CD4-positive, alpha-beta T cell treated with Interleukin-4 for 4 hours (primary cell): Measurements from ENCODE around the gene ENTPD2.

Experiments
- DNase-seq: peaks from one replicate; pipeline ENCODE4 v3.0.0-alpha.2; 2020

The ENTPD2 gene

DNA sequence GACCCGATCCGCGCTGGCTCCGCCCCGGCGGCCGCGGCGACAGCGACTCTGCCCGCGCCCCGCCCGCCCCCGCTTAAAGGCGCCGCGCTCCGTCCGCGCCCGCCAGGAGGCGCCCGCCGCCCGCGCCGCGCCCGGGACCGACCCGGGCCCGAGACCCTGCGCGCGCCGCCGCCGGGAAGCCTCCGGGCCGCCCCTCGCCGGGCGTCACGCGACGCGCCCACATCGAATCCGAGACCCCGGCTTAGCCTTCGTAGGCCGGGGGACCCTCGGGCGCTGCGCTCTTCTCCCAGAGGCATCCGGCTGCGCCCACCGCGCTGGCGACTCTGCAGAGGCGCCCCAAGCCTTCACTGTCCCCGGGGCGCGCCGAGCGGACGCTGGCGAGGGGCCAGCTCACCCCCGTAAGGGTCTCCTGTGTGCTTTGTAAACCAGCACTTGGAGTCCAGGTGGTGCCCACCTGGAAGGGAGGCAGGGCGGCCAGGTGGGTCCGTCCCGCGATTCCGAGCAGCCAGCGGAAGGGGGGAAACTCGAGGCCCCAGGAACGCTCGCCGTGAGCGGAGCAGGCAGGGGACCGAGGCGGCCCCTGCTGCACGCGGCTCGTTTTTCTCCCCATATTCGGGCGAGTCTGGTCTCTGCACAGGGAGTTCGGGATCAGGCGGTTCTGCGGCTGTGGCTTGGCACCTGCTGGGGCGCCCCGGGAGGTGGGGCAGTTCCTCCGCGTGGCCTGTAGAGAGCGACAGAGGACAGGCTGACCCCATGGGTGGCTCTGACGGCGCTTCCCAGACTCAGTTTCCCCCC, 25.4 kb downstream of the ENTPD2 start:
- peak; percentile 55 for DNase-seq

DNA sequence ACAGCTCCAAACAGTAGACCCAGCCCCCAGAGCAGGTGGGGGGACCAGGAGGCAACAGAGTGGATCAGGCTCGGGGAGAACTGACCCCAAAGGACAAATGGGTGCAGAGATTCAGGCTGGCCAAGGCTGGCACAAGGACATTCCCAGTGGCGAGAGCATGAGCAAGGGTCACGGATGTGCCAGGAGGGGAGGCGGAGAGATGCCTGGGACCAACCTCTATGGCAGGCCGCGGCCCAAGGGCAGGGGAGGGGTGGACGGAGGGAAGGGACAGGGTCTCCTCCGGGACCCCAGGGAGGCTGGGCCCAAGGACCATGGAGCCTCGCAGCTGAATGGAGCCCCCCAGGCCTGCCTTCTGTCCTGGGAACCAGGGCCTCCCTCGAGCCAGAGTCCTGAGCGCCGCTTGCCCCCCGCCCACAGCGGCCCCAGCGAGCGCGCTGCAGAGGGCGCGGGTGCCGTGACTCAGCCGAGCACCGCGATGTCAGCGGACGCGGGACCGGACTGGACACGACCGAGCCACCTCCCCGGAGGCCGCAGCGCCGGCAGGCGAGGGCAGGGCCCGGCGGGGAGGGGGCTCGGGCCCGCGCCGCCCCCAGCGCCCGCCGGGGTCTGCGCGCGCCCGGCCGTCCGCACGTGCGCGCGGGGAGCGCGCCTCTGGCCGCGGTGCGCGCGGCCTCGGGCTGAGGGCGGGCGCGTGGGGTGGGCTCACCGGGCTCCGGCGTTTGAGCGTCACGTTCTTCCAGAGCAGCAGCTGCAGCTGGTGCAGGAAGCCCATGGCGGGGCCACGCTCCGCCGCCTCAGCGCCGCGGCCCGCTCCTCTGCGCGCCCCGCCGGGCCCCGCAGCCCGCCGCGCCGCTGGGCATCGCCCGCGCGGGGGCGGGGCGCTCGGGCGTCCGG, 26.2 kb downstream of the ENTPD2 start, which contains the start of gene ABCA2:
Gene ABCA2 (minus strand): TSS at position 869 of the 894 bp plus-strand sequence. CDS start 97 bp downstream, at position 772.
- DNase-seq: no peak

DNA sequence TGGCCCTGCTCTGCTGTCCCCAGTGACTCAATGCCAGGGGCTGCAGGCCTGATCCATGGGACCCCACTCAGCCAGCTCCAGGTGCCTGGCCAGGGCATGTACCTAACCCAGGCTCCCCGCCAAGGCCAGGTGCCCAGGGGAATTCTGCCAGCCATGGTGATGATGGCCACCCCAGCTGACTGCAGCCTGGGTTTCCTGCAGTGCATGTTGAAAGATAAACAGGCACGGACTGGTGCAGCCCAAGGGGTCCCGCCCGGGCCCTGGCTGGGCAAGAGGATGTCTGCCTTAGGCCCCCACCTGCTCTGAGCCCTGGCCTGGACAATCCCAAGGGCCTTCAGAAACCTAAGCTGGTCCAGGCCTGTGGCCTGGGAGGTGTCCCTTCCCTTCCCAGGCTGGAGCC, 27.0 kb downstream of the ENTPD2 start:
- DNase-seq: no peak

DNA sequence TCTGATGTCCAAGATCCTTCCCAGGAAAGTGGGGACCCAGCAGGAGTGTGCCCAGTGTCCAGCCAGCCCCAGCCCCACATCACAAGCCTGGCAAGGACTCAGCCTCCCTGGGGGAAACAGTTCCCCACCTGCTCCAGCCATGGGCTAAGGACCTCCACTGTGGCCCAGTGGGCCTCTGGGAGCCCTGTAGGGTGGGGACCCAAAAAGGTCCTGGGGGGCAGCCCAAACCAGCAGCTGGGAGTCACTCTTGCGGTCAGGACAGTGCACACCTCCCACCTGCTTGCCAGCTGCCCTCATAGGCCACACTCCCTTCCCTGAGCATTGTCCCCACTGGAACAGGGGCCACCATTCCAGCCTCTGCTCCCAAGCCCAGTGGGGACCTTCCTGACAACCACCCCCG, 27.5 kb downstream of the ENTPD2 start:
- no peak for DNase-seq

DNA sequence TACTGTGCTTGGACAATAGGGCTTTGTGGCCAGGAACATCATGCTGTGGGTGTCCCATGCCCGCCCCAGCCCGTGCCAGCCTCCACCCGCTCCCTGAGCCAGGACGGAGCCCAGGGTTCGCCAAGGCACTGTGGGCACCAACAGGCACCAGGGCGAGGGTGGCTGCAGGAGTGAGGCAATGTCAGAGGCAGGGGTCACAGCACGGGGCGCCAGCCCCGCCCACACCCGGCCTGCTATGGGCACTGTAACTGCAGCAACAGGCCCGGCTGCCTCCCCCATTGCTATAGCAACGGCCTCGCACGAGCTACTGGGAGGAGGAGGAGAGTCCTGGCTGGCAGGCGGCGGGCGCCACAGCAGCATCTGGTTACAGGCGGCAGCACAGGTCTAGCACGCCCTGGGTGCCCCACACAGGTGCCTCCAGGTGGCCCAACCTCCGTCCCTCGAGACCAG, 28.3 kb downstream of the ENTPD2 start:
- DNase-seq: no peak

DNA sequence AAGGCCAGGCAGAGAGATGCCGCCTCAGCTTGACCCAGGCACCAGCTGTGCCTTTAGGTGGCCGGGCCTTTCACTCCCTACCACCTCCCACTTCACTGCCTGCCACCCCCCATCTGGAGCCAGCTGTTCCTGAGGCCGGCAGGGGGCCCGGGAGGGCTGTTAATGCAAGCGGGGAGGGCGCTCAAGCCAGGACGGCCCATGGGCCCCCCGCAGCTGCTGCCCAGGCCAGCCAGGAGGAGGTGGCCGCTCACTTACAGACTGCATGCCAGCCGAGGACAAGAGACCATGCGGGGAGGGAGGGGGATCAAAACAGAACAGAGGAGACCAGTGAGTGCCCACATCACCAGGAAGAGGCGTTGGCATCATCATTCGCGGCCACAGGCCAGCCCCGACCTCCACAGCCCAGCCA, 30.3 kb downstream of the ENTPD2 start:
- no peak for DNase-seq

GRCh38 chr9:137023157-137023556, 30.7 kb downstream of the ENTPD2 start:
- no peak for DNase-seq

- DNase-seq: no peak
Observed at GRCh38 chr9:137022662-137023008, 31.2 kb downstream of the ENTPD2 start.

GRCh38 chr9:137021979-137022661, 31.7 kb downstream of the ENTPD2 start:
- peak; percentile 67 for DNase-seq

GRCh38 chr9:137021568-137021978, 32.3 kb downstream of the ENTPD2 start:
- DNase-seq: no peak

- DNase-seq: no peak
Observed at GRCh38 chr9:137020771-137021567, 32.9 kb downstream of the ENTPD2 start.

GRCh38 chr9:137019891-137020683, 33.8 kb downstream of the ENTPD2 start:
- DNase-seq: no peak

DNA sequence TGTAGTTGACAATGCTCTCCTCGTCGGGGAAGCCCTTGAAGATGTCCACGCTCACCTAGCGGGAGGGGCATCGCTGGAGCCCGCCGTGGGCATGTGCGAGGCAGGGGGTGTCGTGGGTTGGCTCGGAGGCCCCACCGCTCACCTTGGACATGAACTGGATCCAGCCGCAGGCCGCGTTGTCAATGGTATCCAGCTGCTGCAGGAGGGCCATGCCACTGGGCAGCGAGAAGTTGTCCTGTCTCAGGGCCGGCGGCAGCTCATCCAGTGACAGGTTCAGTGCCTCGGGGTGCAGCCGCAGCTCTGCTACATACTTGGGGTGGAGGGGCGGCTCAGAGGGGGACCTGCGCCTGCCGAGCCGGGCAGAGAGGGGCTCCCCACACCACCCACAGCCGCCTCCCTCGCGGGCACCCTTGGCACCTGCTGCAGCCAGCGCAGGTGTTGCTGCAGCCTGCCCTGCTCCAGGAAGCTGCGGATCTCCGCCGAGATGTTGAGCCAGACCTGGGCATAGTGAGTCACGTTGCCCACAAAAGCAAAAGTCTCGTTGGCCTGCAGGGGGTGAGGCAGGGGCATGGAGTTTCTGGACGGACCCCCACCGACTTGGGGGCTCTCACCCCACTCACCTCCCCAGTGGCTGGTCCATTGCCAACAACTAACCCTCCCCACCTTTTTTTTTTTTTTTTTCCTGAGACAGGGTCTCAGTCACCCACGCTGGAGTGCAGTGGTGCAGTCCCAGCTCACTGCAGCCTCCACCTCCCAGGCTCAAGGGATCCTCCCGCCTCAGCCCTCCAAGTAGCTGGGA, 34.9 kb downstream of the ENTPD2 start:
- DNase-seq: no peak

DNA sequence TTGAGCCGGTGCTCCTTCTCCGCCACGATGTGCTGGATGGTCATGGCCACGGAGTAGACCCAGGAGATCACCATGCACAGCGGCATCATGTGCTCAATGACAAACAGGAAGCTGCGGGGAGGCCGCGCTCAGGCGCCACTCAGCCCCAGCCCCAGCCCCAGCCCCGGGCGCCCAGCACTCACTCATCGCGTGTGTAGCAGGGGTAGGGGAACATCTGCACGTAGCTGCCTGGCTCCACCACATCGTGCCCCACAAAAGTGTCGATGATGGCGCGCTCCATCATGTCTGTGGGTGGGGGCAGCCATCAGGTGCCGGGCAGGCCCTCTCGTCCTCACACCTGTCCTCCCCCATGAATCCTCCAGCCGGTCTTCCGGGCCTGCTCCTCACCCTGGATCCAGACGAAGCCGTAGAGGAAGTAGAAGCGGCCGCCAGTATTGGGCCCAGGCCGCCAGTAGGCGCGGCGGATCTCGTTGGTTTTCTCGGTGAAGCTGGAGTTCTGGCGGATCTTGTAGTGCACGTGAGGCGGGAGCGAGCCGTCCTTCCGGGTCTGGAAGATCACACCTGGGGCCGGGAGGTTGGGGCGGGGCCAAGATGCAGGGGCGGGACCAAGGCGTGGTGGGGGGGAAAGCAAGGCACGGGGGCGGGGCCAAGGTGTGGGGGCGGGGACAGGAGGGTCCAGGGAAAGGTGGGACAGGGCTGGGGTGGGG, 35.9 kb downstream of the ENTPD2 start:
- no peak for DNase-seq

- no peak for DNase-seq
Observed at GRCh38 chr9:137017071-137017470, 36.8 kb downstream of the ENTPD2 start.

GRCh38 chr9:137016436-137016835, 37.4 kb downstream of the ENTPD2 start:
- no peak for DNase-seq

- DNase-seq: no peak
Observed at GRCh38 chr9:137015976-137016375, 37.9 kb downstream of the ENTPD2 start.

GRCh38 chr9:137015540-137015930, 38.3 kb downstream of the ENTPD2 start:
- no peak for DNase-seq

GRCh38 chr9:137014776-137015539, 38.9 kb downstream of the ENTPD2 start:
- no peak for DNase-seq
